ENCODE data around the gene CRISP1. TPM values are rescaled to one million over a fixed set of nuclear protein-coding genes. Genes with fewer than 3 reads are reported as not detected.
"Not testable (repeated sequence)": the region's sequence is repeated elsewhere in the genome, so short reads cannot be mapped to it uniquely, and the experiment has no call there.

Gene CRISP1
- total and polyA plus RNA-seq, 2 experiments from 2014 or later, result not detected

DNA sequence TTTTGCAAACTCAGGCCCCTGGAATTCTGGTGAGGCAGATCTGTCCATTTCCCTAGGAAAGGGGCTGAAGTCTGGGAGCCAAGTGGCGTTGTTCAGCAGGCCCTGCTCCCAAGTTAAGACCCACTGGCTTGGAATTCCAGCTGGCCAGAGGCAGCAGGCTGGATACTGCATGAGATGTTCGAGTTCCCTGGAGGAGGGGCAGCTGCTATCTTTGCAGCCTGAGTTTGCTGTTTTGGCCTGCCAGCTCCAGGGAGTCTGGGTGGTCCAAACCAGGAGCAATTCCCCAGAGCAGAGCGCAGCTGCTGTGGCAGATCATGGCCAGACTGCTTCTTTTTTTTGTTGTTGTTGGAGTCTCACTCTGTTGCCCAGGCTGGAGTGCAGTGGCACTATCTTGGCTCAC, 61.1 kb downstream of the CRISP1 start:
- H3K4me1 ChIP-seq (ENCODE audit: insufficient read depth), result no peaks in the 10 kb centered on the region
- H3K27ac ChIP-seq, result no peak overlapping the region
- H4K20me1 ChIP-seq (ENCODE audit: insufficient read depth), result no peaks in the 10 kb centered on the region
- TF ChIP-seq EZH2phosphoT487 (IDR thresholded peaks at IDR 0.05; ENCODE audit: insufficient read depth, low read depth) (no peak), EZH2 (IDR thresholded peaks at IDR 0.05; ENCODE audit: insufficient read depth, poor library complexity, severe bottlenecking) (no peak)
- H2AFZ ChIP-seq, result no peak overlapping the region
- H3K4me2 ChIP-seq (ENCODE audit: unreplicated experiment), result no peak overlapping the region
- no peaks in the 10 kb centered on the region for H3K79me2 ChIP-seq (ENCODE audit: insufficient read depth)
- H3K9ac ChIP-seq, result no peak overlapping the region
- no peaks in the 10 kb centered on the region for H3K36me3 ChIP-seq (ENCODE audit: low read depth)
- H3K4me3 ChIP-seq, result no peak overlapping the region
- no peaks in the 10 kb centered on the region for H3K9me3 ChIP-seq (ENCODE audit: low read depth)
- WGBS, 2 experiments (ENCODE audit: low coverage in 1 of 2, low lambda C conversion rate in 2 of 2, missing lambda C conversion rate in 2 of 2), result 18 to 19% methylated on average over 3 of the region's 3 CpGs
- in situ Hi-C loops (cut with MboI), result no loop called here
- no peaks in the 10 kb centered on the region for H3F3A ChIP-seq (ENCODE audit: insufficient read depth)
- H3K9me2 ChIP-seq (ENCODE audit: insufficient read depth), result no peaks in the 10 kb centered on the region
- no peak for DNase-seq
- no peaks in the 10 kb centered on the region for H3K27me3 ChIP-seq (replicated peaks; ENCODE audit: insufficient read depth)

DNA sequence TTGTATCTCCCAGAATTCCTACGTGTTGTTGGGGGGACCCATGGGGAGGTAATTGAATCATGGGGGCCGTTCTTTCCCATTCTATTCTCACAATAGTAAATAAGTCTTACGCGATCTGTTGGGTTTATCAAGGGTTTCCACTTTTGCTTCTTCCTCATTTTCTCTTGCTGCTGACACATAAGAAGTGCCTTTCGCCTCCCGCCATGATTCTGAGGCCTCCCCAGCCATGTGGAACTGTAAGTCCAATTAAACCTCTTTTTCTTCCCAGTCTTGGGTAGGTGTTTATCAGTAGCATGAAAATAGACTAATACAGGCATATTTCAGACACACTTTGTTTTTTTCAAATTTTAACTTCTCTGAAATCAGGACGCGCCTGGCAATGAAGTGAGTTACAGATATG, 64.8 kb downstream of the CRISP1 start:
- WGBS, 2 experiments (ENCODE audit: low coverage in 1 of 2, low lambda C conversion rate in 2 of 2, missing lambda C conversion rate in 2 of 2), result 46 to 54% methylated on average over 8 of the region's 8 CpGs
- TF ChIP-seq EZH2 (IDR thresholded peaks at IDR 0.05; ENCODE audit: insufficient read depth, poor library complexity, severe bottlenecking), result no peak
- no peak for TF ChIP-seq EZH2phosphoT487 (IDR thresholded peaks at IDR 0.05; ENCODE audit: insufficient read depth, low read depth)

DNA sequence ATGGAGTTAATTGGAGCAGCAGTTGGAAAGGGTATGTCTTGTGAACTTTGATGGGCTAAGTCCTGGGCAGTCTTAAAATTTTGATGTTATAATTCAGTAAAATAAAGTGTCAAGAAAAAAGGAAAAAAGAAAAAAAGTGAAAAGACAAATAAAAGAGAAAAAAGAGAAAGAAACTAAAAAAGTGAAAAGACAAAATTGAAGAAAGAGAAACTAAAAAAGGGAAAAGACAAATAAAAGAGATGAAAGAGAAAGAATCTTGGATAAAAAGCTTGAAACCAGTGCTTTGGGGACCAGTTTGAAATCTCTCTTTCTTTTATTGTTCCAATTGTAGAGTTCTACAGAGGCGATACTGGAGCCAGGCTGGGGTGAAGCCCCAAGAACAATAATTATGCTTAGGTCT, 67.2 kb downstream of the CRISP1 start:
- in situ Hi-C loops (cut with MboI), result no loop called here
- TF ChIP-seq EZH2phosphoT487 (IDR thresholded peaks at IDR 0.05; ENCODE audit: insufficient read depth, low read depth) (no peak), EZH2 (IDR thresholded peaks at IDR 0.05; ENCODE audit: insufficient read depth, poor library complexity, severe bottlenecking) (no peak)
- Histone ChIP-seq H3K4me3 (no peak overlapping the region), H3K9ac (no peak overlapping the region), H3F3A (ENCODE audit: insufficient read depth) (no peaks in the 10 kb centered on the region), H3K36me3 (ENCODE audit: low read depth) (no peaks in the 10 kb centered on the region), H2AFZ (no peak overlapping the region), H3K4me1 (ENCODE audit: insufficient read depth) (no peaks in the 10 kb centered on the region), H3K79me2 (ENCODE audit: insufficient read depth) (no peaks in the 10 kb centered on the region), H3K9me2 (ENCODE audit: insufficient read depth) (no peaks in the 10 kb centered on the region), H4K20me1 (ENCODE audit: insufficient read depth) (no peaks in the 10 kb centered on the region), H3K4me2 (ENCODE audit: unreplicated experiment) (no peak overlapping the region), H3K27ac (no peak overlapping the region), H3K27me3 (replicated peaks; ENCODE audit: insufficient read depth) (no peaks in the 10 kb centered on the region), H3K9me3 (ENCODE audit: low read depth) (no peaks in the 10 kb centered on the region)
- 19 to 50% methylated on average over 1 of the region's 1 CpG for WGBS, 2 experiments (ENCODE audit: low coverage in 1 of 2, low lambda C conversion rate in 2 of 2, missing lambda C conversion rate in 2 of 2)
- no peak for DNase-seq

More for the DNA sequence above, 64.8 kb downstream of the CRISP1 start:
- Histone ChIP-seq H3K9ac (no peak overlapping the region), H3K4me2 (ENCODE audit: unreplicated experiment) (no peak overlapping the region), H3K36me3 (ENCODE audit: low read depth) (no peaks in the 10 kb centered on the region), H3K27ac (no peak overlapping the region), H3K27me3 (replicated peaks; ENCODE audit: insufficient read depth) (no peaks in the 10 kb centered on the region), H3K4me3 (no peak overlapping the region), H3K9me2 (ENCODE audit: insufficient read depth) (no peaks in the 10 kb centered on the region), H3K79me2 (ENCODE audit: insufficient read depth) (no peaks in the 10 kb centered on the region), H3F3A (ENCODE audit: insufficient read depth) (no peaks in the 10 kb centered on the region), H2AFZ (no peak overlapping the region), H3K9me3 (ENCODE audit: low read depth) (no peaks in the 10 kb centered on the region), H3K4me1 (ENCODE audit: insufficient read depth) (no peaks in the 10 kb centered on the region), H4K20me1 (ENCODE audit: insufficient read depth) (no peaks in the 10 kb centered on the region)
- no peak for DNase-seq
- in situ Hi-C loops (cut with MboI), result no loop called here

- not testable (repeated sequence) for H3K9me2 ChIP-seq (ENCODE audit: insufficient read depth); H3K4me2 ChIP-seq (ENCODE audit: unreplicated experiment)
Observed at GRCh38 chr6:49796842-49797455, 69.4 kb downstream of the CRISP1 start.

GRCh38 chr6:49790341-49790740, 76.0 kb downstream of the CRISP1 start:
- TF ChIP-seq EZH2phosphoT487 (IDR thresholded peaks at IDR 0.05; ENCODE audit: insufficient read depth, low read depth) (no peak), EZH2 (IDR thresholded peaks at IDR 0.05; ENCODE audit: insufficient read depth, poor library complexity, severe bottlenecking) (no peak)
- Histone ChIP-seq H3K27me3 (replicated peaks; ENCODE audit: insufficient read depth) (no peaks in the 10 kb centered on the region), H3K4me1 (ENCODE audit: insufficient read depth) (no peaks in the 10 kb centered on the region), H3K36me3 (ENCODE audit: low read depth) (no peaks in the 10 kb centered on the region), H3F3A (ENCODE audit: insufficient read depth) (no peaks in the 10 kb centered on the region), H3K4me2 (ENCODE audit: unreplicated experiment) (no peak overlapping the region), H3K27ac (no peak overlapping the region), H3K9me3 (ENCODE audit: low read depth) (no peaks in the 10 kb centered on the region), H3K79me2 (ENCODE audit: insufficient read depth) (no peaks in the 10 kb centered on the region), H4K20me1 (ENCODE audit: insufficient read depth) (no peaks in the 10 kb centered on the region), H2AFZ (no peak overlapping the region), H3K9me2 (ENCODE audit: insufficient read depth) (no peaks in the 10 kb centered on the region), H3K4me3 (no peak overlapping the region), H3K9ac (no peak overlapping the region)
- 18 to 31% methylated on average over 2 of the region's 2 CpGs for WGBS, 2 experiments (ENCODE audit: low coverage in 1 of 2, low lambda C conversion rate in 2 of 2, missing lambda C conversion rate in 2 of 2)
- in situ Hi-C loops (cut with MboI), result no loop called here
- DNase-seq, result no peak

More at GRCh38 chr6:49796842-49797455, 69.4 kb downstream of the CRISP1 start:
- H3K9me3 ChIP-seq (ENCODE audit: low read depth); H2AFZ ChIP-seq; H3K36me3 ChIP-seq (ENCODE audit: low read depth); H4K20me1 ChIP-seq (ENCODE audit: insufficient read depth); in situ Hi-C loops (cut with MboI); H3K4me1 ChIP-seq (ENCODE audit: insufficient read depth); DNase-seq; H3K4me3 ChIP-seq; H3K79me2 ChIP-seq (ENCODE audit: insufficient read depth); H3K27me3 ChIP-seq (replicated peaks; ENCODE audit: insufficient read depth); H3K9ac ChIP-seq; H3K27ac ChIP-seq; H3F3A ChIP-seq (ENCODE audit: insufficient read depth): not testable (repeated sequence)
- WGBS, 2 experiments (ENCODE audit: low coverage in 1 of 2, low lambda C conversion rate in 2 of 2, missing lambda C conversion rate in 2 of 2), result 47 to 54% methylated on average over 18 to 20 of the region's 21 CpGs
